ENCODE data around the gene PDE4B. TPM values are rescaled to one million over a fixed set of nuclear protein-coding genes. Genes with fewer than 3 reads are reported as not detected.

PDE4B gene
- total RNA-seq, 2 donors from 2014 or later, result 4.3 to 18.0 TPM

DNA sequence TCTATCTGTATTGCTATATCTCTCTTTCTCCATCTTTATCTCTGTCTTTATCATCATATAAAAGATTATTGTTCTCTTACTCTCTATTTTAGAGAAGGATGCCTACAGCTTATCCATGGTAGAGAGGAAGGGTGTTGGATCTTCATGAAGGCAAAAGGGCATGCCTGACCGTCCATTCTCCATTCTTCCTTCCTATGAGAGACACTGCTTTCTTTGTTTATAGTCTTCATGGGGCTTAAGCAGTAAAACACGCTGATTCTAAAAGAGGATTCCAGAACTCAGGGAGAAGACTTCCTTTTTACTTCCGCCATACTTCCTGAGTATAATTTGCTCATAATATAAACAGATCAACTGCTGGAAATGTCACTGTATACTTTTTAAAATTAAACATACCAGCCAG, 44.0 kb downstream of the PDE4B start:
- Histone ChIP-seq H3K4me3 (ENCODE audit: low read length) (no peak overlapping the region), H3K4me1 (ENCODE audit: control insufficient read depth, insufficient read depth, low read length) (no peaks in the 10 kb centered on the region), H3K9ac (ENCODE audit: extremely low read depth, low read length, poor library complexity, severe bottlenecking) (no peak overlapping the region), H3K36me3 (ENCODE audit: control insufficient read depth, insufficient read depth, low read length) (no peaks in the 10 kb centered on the region), H3K27ac (ENCODE audit: low read depth, low read length) (no peak overlapping the region), H3K9me3 (ENCODE audit: control insufficient read depth, low read length) (no peaks in the 10 kb centered on the region), H3K27me3 (ENCODE audit: control insufficient read depth, insufficient read depth, low read length, poor library complexity, severe bottlenecking) (no peaks in the 10 kb centered on the region)
- Mint-ChIP-seq H3K36me3 (ENCODE audit: low read depth) (no peaks in the 10 kb centered on the region), H3K4me3 (no peak overlapping the region), H3K27me3 (ENCODE audit: insufficient read depth) (no peaks in the 10 kb centered on the region), H3K4me1 (no peaks in the 10 kb centered on the region), H3K27ac (no peak overlapping the region), H3K9me3 (no peaks in the 10 kb centered on the region)
- no peak for DNase-seq
- WGBS, 2 experiments (ENCODE audit: insufficient coverage in 1 of 2, insufficient read length in 1 of 2), result 86 to 100% methylated on average over 1 to 3 of the region's 3 CpGs
- TF ChIP-seq, protein P1, sequence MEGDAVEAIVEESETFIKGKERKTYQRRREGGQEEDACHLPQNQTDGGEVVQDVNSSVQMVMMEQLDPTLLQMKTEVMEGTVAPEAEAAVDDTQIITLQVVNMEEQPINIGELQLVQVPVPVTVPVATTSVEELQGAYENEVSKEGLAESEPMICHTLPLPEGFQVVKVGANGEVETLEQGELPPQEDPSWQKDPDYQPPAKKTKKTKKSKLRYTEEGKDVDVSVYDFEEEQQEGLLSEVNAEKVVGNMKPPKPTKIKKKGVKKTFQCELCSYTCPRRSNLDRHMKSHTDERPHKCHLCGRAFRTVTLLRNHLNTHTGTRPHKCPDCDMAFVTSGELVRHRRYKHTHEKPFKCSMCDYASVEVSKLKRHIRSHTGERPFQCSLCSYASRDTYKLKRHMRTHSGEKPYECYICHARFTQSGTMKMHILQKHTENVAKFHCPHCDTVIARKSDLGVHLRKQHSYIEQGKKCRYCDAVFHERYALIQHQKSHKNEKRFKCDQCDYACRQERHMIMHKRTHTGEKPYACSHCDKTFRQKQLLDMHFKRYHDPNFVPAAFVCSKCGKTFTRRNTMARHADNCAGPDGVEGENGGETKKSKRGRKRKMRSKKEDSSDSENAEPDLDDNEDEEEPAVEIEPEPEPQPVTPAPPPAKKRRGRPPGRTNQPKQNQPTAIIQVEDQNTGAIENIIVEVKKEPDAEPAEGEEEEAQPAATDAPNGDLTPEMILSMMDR (conservative IDR thresholded peaks at IDR 0.05), result no peak

DNA sequence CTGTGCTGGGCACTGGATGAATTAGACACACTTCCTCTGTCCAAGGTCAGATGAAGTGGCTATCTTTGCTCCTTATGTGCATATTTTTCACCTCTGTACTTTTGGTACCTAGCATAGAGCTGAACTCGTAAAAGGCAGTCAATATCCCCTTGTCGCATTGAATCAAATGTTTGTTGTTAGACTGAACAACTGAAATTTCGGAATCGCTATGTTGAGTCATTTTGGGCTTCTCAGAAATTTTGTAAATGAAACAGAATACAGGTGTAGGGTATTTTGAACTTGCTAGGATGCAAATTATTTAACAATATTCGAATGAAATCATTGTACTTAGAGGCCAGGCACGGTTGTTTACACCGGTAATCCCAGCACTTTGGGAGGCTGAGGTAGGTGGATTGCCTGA, 48.0 kb downstream of the PDE4B start:
- H3K27ac Mint-ChIP-seq, result no peak overlapping the region
- Histone ChIP-seq H3K36me3 (ENCODE audit: control insufficient read depth, insufficient read depth, low read length) (no peaks in the 10 kb centered on the region), H3K27ac (ENCODE audit: low read depth, low read length) (no peak overlapping the region), H3K27me3 (ENCODE audit: control insufficient read depth, insufficient read depth, low read length, poor library complexity, severe bottlenecking) (no peaks in the 10 kb centered on the region), H3K9ac (ENCODE audit: extremely low read depth, low read length, poor library complexity, severe bottlenecking) (no peak overlapping the region), H3K4me1 (ENCODE audit: control insufficient read depth, insufficient read depth, low read length) (no peaks in the 10 kb centered on the region), H3K9me3 (ENCODE audit: control insufficient read depth, low read length) (no peaks in the 10 kb centered on the region), H3K4me3 (ENCODE audit: low read length) (no peak overlapping the region)
- no peaks in the 10 kb centered on the region for H3K36me3 Mint-ChIP-seq (ENCODE audit: low read depth)
- TF ChIP-seq, protein P1 (conservative IDR thresholded peaks at IDR 0.05), result no peak
- H3K4me3 Mint-ChIP-seq, result no peak overlapping the region
- no peaks in the 10 kb centered on the region for H3K9me3 Mint-ChIP-seq
- H3K27me3 Mint-ChIP-seq (ENCODE audit: insufficient read depth), result no peaks in the 10 kb centered on the region
- WGBS, 2 experiments (ENCODE audit: insufficient coverage in 1 of 2, insufficient read length in 1 of 2), result 88 to 92% methylated on average over 6 to 7 of the region's 7 CpGs
- no peaks in the 10 kb centered on the region for H3K4me1 Mint-ChIP-seq
- no peak for DNase-seq

DNA sequence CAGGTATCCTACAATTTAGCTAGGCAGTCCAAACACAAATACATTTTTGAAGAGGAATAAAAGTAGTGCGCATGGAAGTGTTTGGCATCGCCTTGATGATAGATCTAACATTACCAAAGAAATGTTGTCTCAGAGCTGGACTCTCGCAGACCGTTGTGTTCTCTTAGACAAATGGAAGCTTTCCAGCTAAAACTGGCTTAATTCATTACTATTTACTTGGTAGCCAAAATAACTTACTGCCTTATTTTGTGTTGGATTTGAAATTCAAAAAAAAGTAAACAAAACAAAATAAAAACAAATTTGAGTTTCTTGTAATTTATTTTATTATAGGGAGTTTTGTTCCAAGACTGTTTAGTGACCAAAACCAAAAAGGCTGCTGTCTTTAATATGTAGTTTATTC, 51.6 kb downstream of the PDE4B start:
- H3K9ac ChIP-seq (ENCODE audit: extremely low read depth, low read length, poor library complexity, severe bottlenecking), result no peak overlapping the region
- no peak overlapping the region for H3K27ac ChIP-seq (ENCODE audit: low read depth, low read length)
- no peaks in the 10 kb centered on the region for H3K9me3 ChIP-seq (ENCODE audit: control insufficient read depth, low read length)
- peaks cover 4% of the 10 kb centered on the region for H3K9me3 Mint-ChIP-seq
- H3K36me3 ChIP-seq (ENCODE audit: control insufficient read depth, insufficient read depth, low read length), result no peaks in the 10 kb centered on the region
- H3K4me1 ChIP-seq (ENCODE audit: control insufficient read depth, insufficient read depth, low read length), result no peaks in the 10 kb centered on the region
- no peak overlapping the region for H3K4me3 ChIP-seq (ENCODE audit: low read length)
- no peak overlapping the region for H3K27ac Mint-ChIP-seq
- no peak overlapping the region for H3K4me3 Mint-ChIP-seq
- WGBS, 2 experiments (ENCODE audit: insufficient coverage in 1 of 2, insufficient read length in 1 of 2), result 97 to 100% methylated on average over 4 of the region's 4 CpGs
- DNase-seq, result no peak
- no peaks in the 10 kb centered on the region for H3K4me1 Mint-ChIP-seq
- no peaks in the 10 kb centered on the region for H3K27me3 Mint-ChIP-seq (ENCODE audit: insufficient read depth)
- no peaks in the 10 kb centered on the region for H3K27me3 ChIP-seq (ENCODE audit: control insufficient read depth, insufficient read depth, low read length, poor library complexity, severe bottlenecking)
- no peaks in the 10 kb centered on the region for H3K36me3 Mint-ChIP-seq (ENCODE audit: low read depth)
- TF ChIP-seq, protein P1 (conservative IDR thresholded peaks at IDR 0.05), result no peak

Measured in endodermal cell (in vitro differentiated cells).